T-helper 1 cell (primary cell): ENCODE data around the gene NENF.
"Not testable (repeated sequence)": the region's sequence is repeated elsewhere in the genome, so short reads cannot be mapped to it uniquely, and the experiment has no call there.

Source experiments
- DNase-seq, 5 donors: peaks; one replicate each; pipeline ENCODE4 v3.0.0-alpha.2; 2012 to 2020
- total RNA-seq, 4 donors: gene quantifications; one replicate each; lab custom pipeline; 2026; lab: John Stamatoyannopoulos, UW

The NENF gene
- 11.1 to 18.5 (median 12.8) reads per million in 4 donors for total RNA-seq

- peak; percentile 41 to 78 (median 53) for DNase-seq
Observed at GRCh38 chr1:212432661-212433576, at the start of gene NENF. NENF (plus strand) TSS chr1:212432920; CDS start chr1:212432944, 24 bp downstream.

GRCh38 chr1:212386029-212386428 lies 46.7 kb upstream of the NENF start:
- DNase-seq = no peak

GRCh38 chr1:212388985-212389716 lies 43.6 kb upstream of the NENF start:
- DNase-seq = no peak

- DNase-seq = not testable (repeated sequence)
Observed at GRCh38 chr1:212395678-212396437, 36.9 kb upstream of the NENF start.

- no peak for DNase-seq
Observed at GRCh38 chr1:212396638-212397037, 36.1 kb upstream of the NENF start.

GRCh38 chr1:212397171-212397570 lies 35.5 kb upstream of the NENF start:
- DNase-seq = no peak

GRCh38 chr1:212401042-212401441 lies 31.7 kb upstream of the NENF start:
- no peak for DNase-seq

- DNase-seq = no peak
Observed at GRCh38 chr1:212401838-212402582, 30.7 kb upstream of the NENF start.

GRCh38 chr1:212402666-212403321 lies 29.9 kb upstream of the NENF start:
- no peak for DNase-seq

GRCh38 chr1:212410231-212410820 lies 22.4 kb upstream of the NENF start:
- no peak for DNase-seq

- no peak for DNase-seq
Observed at GRCh38 chr1:212412374-212412773, 20.3 kb upstream of the NENF start.

GRCh38 chr1:212413902-212414327 lies 18.8 kb upstream of the NENF start:
- DNase-seq = no peak

- peak; percentile 77 to 91 (median 82) for DNase-seq
Observed at GRCh38 chr1:212414328-212415106, 18.2 kb upstream of the NENF start, which contains the start of gene PACC1. PACC1 (minus strand) TSS chr1:212414886; CDS start chr1:212414757, 129 bp downstream.

GRCh38 chr1:212415107-212415841 lies 17.4 kb upstream of the NENF start:
- no peak for DNase-seq

GRCh38 chr1:212421165-212421564 lies 11.6 kb upstream of the NENF start:
- DNase-seq = no peak

- DNase-seq = no peak
Observed at GRCh38 chr1:212423879-212424278, 8.8 kb upstream of the NENF start.

GRCh38 chr1:212428496-212428895 lies 4.2 kb upstream of the NENF start:
- no peak for DNase-seq

- DNase-seq = no peak
Observed at GRCh38 chr1:212430416-212430815, 2.3 kb upstream of the NENF start.

- DNase-seq = no peak
Observed at GRCh38 chr1:212430955-212431394, 1.7 kb upstream of the NENF start.
